22Rv1 (cell line): ENCODE results near the gene S100A6.

Experiments
- ZFX ChIP-seq: fragments of 450-650 bp; IDR thresholded peaks from 2 replicates; pipeline ENCODE4 v1.6.1; 2017; ENCODE audit warnings: antibody characterized with exemption, borderline replicate concordance
- TF ChIP-seq, protein P1 (sequence below): fragments of 450-650 bp; IDR thresholded peaks from 2 replicates; pipeline ENCODE4 v1.5.1; 2017; ENCODE audit warnings: mild to moderate bottlenecking

- TF ChIP-seq, protein P1, sequence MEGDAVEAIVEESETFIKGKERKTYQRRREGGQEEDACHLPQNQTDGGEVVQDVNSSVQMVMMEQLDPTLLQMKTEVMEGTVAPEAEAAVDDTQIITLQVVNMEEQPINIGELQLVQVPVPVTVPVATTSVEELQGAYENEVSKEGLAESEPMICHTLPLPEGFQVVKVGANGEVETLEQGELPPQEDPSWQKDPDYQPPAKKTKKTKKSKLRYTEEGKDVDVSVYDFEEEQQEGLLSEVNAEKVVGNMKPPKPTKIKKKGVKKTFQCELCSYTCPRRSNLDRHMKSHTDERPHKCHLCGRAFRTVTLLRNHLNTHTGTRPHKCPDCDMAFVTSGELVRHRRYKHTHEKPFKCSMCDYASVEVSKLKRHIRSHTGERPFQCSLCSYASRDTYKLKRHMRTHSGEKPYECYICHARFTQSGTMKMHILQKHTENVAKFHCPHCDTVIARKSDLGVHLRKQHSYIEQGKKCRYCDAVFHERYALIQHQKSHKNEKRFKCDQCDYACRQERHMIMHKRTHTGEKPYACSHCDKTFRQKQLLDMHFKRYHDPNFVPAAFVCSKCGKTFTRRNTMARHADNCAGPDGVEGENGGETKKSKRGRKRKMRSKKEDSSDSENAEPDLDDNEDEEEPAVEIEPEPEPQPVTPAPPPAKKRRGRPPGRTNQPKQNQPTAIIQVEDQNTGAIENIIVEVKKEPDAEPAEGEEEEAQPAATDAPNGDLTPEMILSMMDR, result no peak
- TF ChIP-seq ZFX, result no peak
Measured at GRCh38 chr1:153557877-153558276, 22.1 kb upstream of the S100A6 start.
